Esophagus (tissue), 2 donors: ENCODE measurements around the gene PASK. TPM values are rescaled to one million over a fixed set of nuclear protein-coding genes. Genes with fewer than 3 reads are reported as not detected.

Experiments used
- H3K27ac ChIP-seq, 2 donors: one replicate each; pipeline ENCODE4 v1.5.1; 2013; ENCODE audit warnings: low read depth in 2 of 2, mild to moderate bottlenecking in 2 of 2, inconsistent platforms in 1 of 2, low read length in 1 of 2, moderate library complexity in 1 of 2
- H3K27me3 ChIP-seq, 2 donors: one replicate each; pipeline ENCODE4 v1.6.1; 2013; ENCODE audit warnings: low read length in 2 of 2, control low read depth in 1 of 2, mild to moderate bottlenecking in 1 of 2; ENCODE audit not compliant: insufficient read depth in 2 of 2, control insufficient read depth in 1 of 2
- H3K36me3 ChIP-seq, 2 donors: one replicate each; pipeline ENCODE4 v1.6.1; 2013; ENCODE audit warnings: low read length in 1 of 2; ENCODE audit not compliant: control insufficient read depth in 2 of 2, insufficient read depth in 2 of 2
- H3K4me1 ChIP-seq, 2 donors: one replicate each; pipeline ENCODE4 v1.6.1; 2013; ENCODE audit warnings: low read length in 1 of 2; ENCODE audit not compliant: control insufficient read depth in 2 of 2, insufficient read depth in 2 of 2
- H3K4me3 ChIP-seq, 2 donors: one replicate each; pipeline ENCODE4 v1.5.1; 2013; ENCODE audit warnings: low read length in 2 of 2, mild to moderate bottlenecking in 2 of 2, low read depth in 1 of 2, moderate library complexity in 1 of 2
- H3K9me3 ChIP-seq, 2 donors: one replicate each; pipeline ENCODE4 v1.6.1; 2013; ENCODE audit warnings: mild to moderate bottlenecking in 2 of 2, low read depth in 1 of 2, low read length in 1 of 2, moderate library complexity in 1 of 2; ENCODE audit not compliant: control insufficient read depth in 2 of 2, insufficient read depth in 1 of 2
- WGBS, 2 donors: extraction: QIAGEN DNeasy Blood & Tissue Kit; methylation state at CpG; one replicate each; pipeline ENCODE4 v1.1.7; 2013; 5-methylcytosine and 5-hydroxymethylcytosine counted together
- polyA plus RNA-seq, 2 donors: library from polyadenylated mRNA; stranded (reverse); fragments of 200-250 nt; gene quantifications; one replicate each; pipeline ENCODE4 v1.2.3, GENCODE V29; 2013
- donor health status: healthy with polysubstance abuse.
- donor health status: Bipolar disorder and iron deficiency.

The PASK gene
- polyA plus RNA-seq, 2 donors, result 4.9 to 7.8 TPM

DNA sequence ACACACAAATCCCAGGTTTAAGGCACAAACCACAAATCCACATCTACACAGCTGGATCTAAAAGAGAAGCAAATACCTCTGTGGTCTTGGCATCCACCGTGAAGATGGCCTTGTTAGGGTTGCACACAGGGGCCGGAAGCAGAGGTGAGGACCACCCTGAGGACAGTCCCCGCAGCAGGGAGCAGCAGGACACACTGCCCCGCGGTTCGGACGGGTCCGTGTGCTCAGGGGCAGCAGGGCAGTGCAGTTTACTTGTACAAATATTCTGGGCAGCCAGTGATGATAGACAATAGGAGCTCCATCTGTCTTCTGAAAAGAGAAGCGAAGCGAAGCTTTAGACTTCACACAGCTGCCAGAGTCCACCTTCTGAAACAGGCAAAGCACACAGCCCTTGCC is 8.8 kb downstream of the PASK start:
- no peaks in the 10 kb centered on the region for H3K27me3 ChIP-seq
- no peak overlapping the region for H3K27ac ChIP-seq
- H3K9me3 ChIP-seq, result no peaks in the 10 kb centered on the region
- no peak overlapping the region for H3K4me3 ChIP-seq
- H3K4me1 ChIP-seq, result no peaks in the 10 kb centered on the region
- WGBS, 2 donors, result 93 to 95% methylated on average over 10 of the region's 10 CpGs
- H3K36me3 ChIP-seq, result peaks cover 6 to 18% of the 10 kb centered on the region in 2 donors

DNA sequence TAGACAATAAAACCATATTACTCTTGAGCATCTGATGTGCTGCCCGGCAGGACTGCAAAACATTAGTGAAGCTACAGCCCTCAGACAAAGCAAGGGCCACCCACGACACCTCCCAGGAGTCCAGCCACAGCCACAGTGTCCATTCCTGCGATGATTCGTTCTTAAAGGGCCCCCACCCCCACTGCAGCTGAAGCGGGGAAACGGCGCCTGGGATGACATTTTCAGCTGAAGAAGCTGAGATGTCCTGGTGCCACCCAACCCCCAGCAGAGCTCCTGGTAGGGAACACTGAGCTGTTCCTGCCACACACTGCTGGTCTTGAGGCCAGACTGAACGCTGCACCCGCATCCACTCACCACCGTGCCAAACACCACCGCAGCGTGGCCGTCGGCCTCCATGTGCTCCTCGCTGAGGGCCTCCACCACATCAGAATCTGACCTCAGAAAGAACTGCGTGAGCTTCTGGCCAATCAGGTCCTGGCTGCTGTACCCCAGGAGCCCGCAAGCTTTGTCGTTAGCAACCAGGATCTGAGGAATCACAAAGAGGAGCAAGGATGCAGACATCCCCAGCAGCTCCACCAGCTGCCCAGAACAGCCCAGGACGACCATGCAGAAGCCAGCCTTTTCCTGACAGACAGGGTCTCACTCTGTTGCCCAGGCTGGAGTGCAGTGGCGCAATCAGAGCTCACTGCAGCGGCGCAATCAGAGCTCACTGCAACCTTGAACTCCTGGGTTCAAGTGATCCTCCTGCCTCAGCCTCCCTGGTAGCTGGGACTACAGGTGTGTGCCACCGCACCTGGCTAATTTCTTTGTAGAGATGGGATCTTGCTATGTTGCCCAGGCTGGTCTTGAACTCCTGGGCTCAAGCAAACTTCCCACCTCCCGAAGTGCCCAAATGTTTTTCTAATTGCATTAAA is 9.5 kb downstream of the PASK start:
- Histone ChIP-seq H3K4me3 (no peak overlapping the region), H3K27me3 (no peaks in the 10 kb centered on the region), H3K27ac (no peak overlapping the region), H3K4me1 (no peaks in the 10 kb centered on the region), H3K9me3 (no peaks in the 10 kb centered on the region), H3K36me3 (peaks cover 6 to 18% of the 10 kb centered on the region in 2 donors)
- WGBS, 2 donors, result 96% methylated on average over 24 of the region's 24 CpGs

DNA sequence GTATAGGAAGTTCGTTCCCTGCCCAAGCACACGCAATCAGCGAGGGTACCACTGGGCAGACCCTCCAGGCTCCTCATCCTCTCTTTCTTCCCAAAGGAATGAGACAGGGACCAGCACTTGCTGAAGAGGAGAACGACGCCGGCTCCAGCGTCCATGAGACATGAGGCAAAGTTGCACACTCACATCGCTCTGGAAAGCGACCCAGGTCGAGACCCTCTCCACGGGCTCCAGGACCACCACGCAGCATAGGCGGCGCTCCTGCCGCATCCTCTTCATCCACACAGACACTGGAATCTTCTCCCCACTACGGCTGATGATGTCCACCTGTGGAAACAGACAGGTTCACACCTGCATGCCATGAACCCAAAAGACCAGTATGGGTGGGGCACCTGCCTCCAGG is 10.8 kb downstream of the PASK start:
- H3K4me3 ChIP-seq, result no peak overlapping the region
- no peaks in the 10 kb centered on the region for H3K27me3 ChIP-seq
- 93 to 96% methylated on average over 16 of the region's 16 CpGs for WGBS, 2 donors
- H3K4me1 ChIP-seq, result no peaks in the 10 kb centered on the region
- H3K36me3 ChIP-seq, result peaks cover 6 to 18% of the 10 kb centered on the region in 2 donors
- H3K9me3 ChIP-seq, result no peaks in the 10 kb centered on the region
- no peak overlapping the region for H3K27ac ChIP-seq

DNA sequence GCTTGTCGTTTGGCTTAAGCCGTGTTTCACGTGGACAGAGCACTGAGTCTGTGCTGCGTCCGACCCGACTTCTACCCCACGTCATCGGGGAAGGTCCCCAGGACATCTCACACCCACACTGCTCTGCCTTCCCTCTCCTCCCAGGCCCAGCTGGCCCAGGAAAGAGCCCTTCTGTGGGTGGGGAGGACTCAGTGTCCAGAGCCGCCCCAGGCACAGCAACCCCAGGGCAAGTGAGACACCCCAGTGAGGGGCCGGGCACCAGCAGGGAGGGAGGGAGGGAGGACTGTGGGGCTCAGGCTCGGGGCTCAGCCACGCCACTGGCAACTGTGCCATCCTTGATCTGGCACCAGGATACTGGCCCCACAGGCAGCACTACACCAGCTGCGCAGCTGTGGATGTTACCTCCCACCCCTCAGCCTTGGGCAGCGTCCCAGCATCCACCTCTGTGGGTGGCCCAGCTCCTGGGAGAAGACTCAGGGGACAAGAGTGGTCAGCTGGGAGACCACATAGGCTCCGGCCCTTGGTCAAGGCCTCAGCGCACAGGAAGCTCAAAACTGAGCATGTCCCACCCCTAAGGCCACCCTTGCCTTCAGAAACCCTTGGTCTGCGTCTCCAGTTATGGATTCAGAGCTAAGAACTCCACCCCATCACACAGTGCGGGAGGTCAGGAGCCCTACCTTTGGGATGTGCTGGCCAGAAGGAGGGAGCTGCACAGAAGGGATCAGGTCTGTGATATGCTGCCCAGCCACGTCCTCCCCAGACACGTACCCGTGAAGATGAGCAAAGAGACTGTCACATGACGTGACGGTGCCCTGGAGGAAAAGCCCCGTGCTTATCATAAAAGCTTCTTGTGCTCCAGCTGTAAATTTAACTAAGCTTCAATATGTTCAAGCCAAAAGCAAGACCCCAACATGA is 11.7 kb downstream of the PASK start:
- no peak overlapping the region for H3K27ac ChIP-seq
- H3K9me3 ChIP-seq, result no peaks in the 10 kb centered on the region
- H3K4me3 ChIP-seq, result no peak overlapping the region
- H3K36me3 ChIP-seq, result peaks cover 6 to 19% of the 10 kb centered on the region in 2 donors
- no peaks in the 10 kb centered on the region for H3K4me1 ChIP-seq
- no peaks in the 10 kb centered on the region for H3K27me3 ChIP-seq
- WGBS, 2 donors, result 90 to 92% methylated on average over 23 to 24 of the region's 24 CpGs

DNA sequence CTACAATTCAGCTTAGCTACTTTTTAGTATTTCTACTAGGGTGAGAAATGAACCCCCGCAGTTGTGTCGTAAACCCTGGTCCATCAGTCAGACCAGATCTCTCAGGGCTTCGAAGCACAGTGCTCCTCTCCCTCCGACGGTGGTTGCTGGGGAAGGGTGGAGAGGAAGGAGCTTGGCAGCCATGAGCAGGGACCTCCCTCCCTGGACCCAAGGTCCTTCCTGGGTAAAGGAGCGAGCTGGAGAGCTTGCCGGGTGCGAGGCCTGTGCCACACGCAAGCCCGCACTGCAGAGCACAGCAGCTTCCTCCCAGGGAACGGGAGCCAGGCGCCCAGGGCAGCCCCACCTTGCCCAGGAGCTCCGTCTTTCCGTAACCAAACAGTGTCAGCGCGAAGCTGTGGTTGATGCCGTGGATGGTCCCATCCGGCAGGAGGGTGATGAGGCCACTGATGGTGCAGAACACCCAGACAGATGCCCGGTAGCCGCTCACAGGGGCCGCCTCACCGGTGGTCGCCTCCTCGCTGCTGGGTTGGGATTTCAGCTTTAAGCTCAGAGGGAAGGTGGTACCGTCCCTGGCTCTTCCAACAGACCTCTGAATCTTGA is 12.5 kb downstream of the PASK start:
- Histone ChIP-seq H3K27me3 (no peaks in the 10 kb centered on the region), H3K4me1 (no peaks in the 10 kb centered on the region), H3K27ac (no peak overlapping the region), H3K4me3 (no peak overlapping the region), H3K36me3 (peaks cover 6 to 20% of the 10 kb centered on the region in 2 donors), H3K9me3 (no peaks in the 10 kb centered on the region)
- 95% methylated on average over 25 of the region's 25 CpGs for WGBS, 2 donors

DNA sequence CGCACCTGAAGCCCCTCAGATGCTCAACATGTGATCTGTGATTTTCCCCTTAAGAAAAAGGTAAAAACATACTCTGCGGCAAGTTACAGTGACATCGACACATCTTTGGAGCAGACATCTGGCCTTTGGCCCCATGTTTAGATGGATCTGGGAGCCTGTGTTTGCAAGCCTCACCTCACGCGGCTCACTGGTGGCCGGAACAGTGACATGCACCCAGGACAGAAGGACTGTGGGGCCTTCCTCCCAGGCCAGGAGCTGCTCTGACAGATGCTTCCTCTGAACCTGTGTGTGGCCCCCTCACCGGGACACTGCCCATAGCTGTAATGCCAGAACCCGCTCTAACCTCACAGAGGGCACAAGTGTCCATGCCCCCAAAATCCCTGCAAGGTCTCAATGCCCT is 13.1 kb downstream of the PASK start:
- 92 to 97% methylated on average over 8 of the region's 8 CpGs for WGBS, 2 donors

DNA sequence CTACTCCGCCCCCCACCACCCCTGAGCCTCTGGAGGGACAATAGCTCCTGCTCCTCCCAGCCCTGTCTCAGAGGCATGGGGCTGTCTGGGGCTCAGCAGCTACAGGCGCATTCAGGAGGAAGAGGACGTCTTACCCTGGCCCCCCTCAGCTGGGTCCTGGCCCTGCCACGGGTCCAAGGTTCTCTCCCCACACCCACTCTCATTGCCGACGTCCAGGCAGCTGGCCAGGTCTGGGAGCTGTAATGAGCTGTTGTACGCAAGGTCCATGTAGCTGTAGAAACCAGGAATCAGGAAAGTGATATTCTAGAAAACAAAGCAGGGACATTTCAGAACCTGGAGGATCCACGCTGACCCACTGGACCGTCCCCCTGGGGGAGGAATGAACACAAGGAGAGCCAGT is 13.5 kb downstream of the PASK start:
- Histone ChIP-seq H3K27ac (no peak overlapping the region), H3K36me3 (peaks cover 6 to 20% of the 10 kb centered on the region in 2 donors)
- WGBS, 2 donors, result 73 to 81% methylated on average over 9 of the region's 9 CpGs

More for the DNA sequence above, 13.1 kb downstream of the PASK start:
- Histone ChIP-seq H3K36me3 (peaks cover 6 to 20% of the 10 kb centered on the region in 2 donors), H3K27ac (no peak overlapping the region), H3K9me3 (no peaks in the 10 kb centered on the region), H3K27me3 (no peaks in the 10 kb centered on the region), H3K4me1 (no peaks in the 10 kb centered on the region), H3K4me3 (no peak overlapping the region)

DNA sequence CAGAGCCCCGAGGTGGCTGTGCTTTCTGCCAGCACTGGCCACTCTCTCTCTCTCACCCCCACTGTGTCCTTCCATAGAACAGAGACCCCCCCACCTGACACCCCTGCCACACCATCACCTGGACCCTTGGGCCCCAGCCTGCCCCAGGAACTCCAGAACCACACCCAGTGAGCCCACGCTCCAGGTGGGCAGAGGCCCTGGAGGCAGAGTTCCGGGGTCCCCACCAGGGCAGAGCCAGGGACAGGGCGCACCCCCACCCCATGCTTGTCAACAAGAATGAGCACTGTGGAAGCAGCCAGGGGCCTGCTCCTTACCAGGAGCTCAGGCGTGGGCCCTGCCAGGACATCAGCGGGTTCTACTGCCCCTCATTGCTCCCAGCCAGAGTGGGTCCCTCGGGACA is 14.6 kb downstream of the PASK start:
- Histone ChIP-seq H3K27ac (no peak overlapping the region), H3K4me1 (no peaks in the 10 kb centered on the region), H3K4me3 (no peak overlapping the region), H3K36me3 (peaks cover 6 to 19% of the 10 kb centered on the region in 2 donors), H3K9me3 (no peaks in the 10 kb centered on the region), H3K27me3 (no peaks in the 10 kb centered on the region)
- 93 to 94% methylated on average over 7 of the region's 7 CpGs for WGBS, 2 donors

More for the DNA sequence above, 13.5 kb downstream of the PASK start:
- Histone ChIP-seq H3K27me3 (no peaks in the 10 kb centered on the region), H3K4me3 (no peak overlapping the region), H3K4me1 (no peaks in the 10 kb centered on the region), H3K9me3 (no peaks in the 10 kb centered on the region)

DNA sequence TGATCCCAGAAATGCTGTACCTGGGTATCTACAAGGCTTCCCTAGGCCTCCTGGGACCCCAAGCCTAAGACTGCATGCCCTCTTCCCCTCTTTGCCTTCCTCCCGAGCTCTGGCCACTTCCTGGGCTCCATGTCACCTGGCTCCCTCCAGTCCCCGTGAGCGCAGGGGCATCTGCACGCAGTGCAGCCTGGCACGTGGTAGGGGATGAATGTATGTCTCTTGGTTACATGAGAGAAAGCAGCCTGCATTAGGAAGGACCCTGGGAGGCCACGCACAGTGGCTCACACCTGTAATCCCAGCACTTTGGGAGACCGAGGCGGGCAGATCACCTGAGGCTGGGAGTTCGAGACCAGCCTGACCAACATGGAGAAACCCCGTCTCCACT is 15.8 kb downstream of the PASK start:
- Histone ChIP-seq H3K4me3 (no peak overlapping the region), H3K36me3 (peaks cover 6 to 14% of the 10 kb centered on the region in 2 donors), H3K9me3 (no peaks in the 10 kb centered on the region), H3K27ac (no peak overlapping the region), H3K4me1 (no peaks in the 10 kb centered on the region), H3K27me3 (no peaks in the 10 kb centered on the region)
- 95 to 96% methylated on average over 9 to 10 of the region's 10 CpGs for WGBS, 2 donors
